ENCODE results near the gene UST. TPM values are rescaled to one million over a fixed set of nuclear protein-coding genes. Genes with fewer than 3 reads are reported as not detected.

UST gene
- total RNA-seq, 1 donor from 2014 or later: 5.2 TPM

DNA sequence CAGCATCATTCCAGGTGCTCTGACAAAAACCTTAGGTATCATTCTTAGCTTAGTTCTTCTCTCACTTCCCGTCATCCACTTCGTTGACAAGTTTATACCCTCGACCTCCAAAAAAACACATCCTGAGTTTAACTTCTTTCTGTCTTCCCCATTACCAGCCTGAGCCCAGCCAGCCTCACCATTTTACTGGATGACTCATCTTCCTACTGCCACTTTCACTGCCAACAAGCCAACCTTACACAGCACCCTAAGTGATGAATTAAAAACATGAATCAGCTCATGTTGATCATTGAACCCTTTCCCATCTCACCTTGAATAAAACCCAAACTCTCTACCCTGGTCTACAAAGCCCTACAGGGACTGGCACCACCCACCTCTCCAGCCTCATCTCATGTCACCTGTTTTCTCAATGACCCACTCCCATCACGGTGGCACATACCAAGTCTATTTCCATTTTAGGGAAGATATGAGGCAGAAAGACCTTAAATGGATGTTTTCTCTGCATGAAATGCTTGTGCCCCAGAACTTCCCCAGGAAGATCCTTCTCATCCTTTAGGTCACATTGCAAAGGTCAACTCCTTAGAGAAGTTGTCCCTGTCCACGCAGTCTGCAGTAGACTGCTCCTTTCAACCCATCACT lies 9.9 kb upstream of the UST start:
- Histone ChIP-seq H3K4me3 (ENCODE audit: low read depth, low read length) (no peak overlapping the region), H3K36me3 (ENCODE audit: control insufficient read depth, insufficient read depth, low read length) (no peaks in the 10 kb centered on the region), H3K27me3 (ENCODE audit: control insufficient read depth, insufficient read depth, low read length) (no peaks in the 10 kb centered on the region)
- TF ChIP-seq, protein P1, sequence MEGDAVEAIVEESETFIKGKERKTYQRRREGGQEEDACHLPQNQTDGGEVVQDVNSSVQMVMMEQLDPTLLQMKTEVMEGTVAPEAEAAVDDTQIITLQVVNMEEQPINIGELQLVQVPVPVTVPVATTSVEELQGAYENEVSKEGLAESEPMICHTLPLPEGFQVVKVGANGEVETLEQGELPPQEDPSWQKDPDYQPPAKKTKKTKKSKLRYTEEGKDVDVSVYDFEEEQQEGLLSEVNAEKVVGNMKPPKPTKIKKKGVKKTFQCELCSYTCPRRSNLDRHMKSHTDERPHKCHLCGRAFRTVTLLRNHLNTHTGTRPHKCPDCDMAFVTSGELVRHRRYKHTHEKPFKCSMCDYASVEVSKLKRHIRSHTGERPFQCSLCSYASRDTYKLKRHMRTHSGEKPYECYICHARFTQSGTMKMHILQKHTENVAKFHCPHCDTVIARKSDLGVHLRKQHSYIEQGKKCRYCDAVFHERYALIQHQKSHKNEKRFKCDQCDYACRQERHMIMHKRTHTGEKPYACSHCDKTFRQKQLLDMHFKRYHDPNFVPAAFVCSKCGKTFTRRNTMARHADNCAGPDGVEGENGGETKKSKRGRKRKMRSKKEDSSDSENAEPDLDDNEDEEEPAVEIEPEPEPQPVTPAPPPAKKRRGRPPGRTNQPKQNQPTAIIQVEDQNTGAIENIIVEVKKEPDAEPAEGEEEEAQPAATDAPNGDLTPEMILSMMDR (IDR thresholded peaks at IDR 0.05; ENCODE audit: insufficient read depth, low read length, poor library complexity, severe bottlenecking): no peak
- no peak for DNase-seq (ENCODE audit: low read depth)

DNA sequence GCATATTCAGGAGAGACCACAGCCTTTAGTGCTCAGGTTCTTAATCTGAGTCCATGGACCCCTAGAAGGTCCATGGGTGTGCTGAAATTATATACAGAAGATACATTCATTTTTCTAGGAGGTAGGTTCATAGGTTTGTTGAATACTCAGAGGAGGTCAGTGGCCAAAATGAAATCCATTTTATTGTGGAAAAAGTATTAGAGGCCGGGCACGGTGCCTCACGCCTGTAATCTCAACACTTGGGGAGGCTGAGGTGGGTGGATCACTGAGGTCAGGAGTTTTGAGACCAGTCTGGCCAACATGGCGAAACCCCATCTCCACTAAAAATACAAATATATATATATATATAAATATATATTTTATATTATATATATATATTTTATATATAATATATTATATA lies 9.0 kb upstream of the UST start:
- Histone ChIP-seq H3K27me3 (ENCODE audit: control insufficient read depth, insufficient read depth, low read length) (no peaks in the 10 kb centered on the region), H3K4me3 (ENCODE audit: low read depth, low read length) (no peak overlapping the region), H3K36me3 (ENCODE audit: control insufficient read depth, insufficient read depth, low read length) (no peaks in the 10 kb centered on the region)
- TF ChIP-seq, protein P1 (IDR thresholded peaks at IDR 0.05; ENCODE audit: insufficient read depth, low read length, poor library complexity, severe bottlenecking): no peak
- no peak for DNase-seq (ENCODE audit: low read depth)

DNA sequence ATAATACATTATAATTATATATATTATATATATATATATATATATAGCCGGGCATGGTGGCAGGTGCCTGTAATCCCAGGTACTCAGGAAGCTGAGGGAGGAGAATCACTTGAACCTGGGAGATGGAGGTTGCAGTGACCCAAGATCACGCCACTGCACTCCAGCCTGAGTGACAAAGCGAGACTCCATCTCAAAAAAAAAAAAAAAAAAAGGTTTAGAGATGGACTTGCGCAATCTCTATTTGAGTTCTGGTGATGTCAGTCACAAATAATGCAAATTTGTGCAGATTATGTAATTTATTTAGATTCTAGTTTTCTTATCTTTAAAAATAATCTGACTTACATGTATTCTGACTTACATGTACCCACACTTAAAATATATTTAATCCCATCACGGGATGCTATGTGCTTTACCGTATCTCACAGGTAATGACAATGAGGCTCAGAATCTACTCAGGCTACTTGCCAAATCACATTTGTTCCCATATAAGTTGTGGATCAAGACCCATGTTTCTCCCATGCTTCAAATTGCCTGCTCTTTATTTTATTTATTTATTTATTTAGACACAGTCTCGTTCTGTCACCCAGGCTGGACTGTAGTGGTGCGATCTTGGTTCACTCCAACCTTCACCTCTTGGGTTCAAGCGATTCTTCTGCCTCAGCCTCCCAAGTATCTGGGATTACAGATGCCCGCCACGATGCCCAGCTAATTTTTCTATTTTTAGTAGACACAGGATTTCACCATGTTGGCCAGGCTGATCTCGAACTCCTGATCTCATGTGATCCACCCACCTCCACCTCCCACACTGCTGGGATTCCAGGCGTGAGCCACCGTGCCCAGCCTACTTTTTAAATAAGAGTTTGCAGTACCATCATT lies 7.6 kb upstream of the UST start:
- Histone ChIP-seq H3K36me3 (ENCODE audit: control insufficient read depth, insufficient read depth, low read length) (no peaks in the 10 kb centered on the region), H3K4me3 (ENCODE audit: low read depth, low read length) (no peak overlapping the region), H3K27me3 (ENCODE audit: control insufficient read depth, insufficient read depth, low read length) (no peaks in the 10 kb centered on the region)
- TF ChIP-seq, protein P1 (IDR thresholded peaks at IDR 0.05; ENCODE audit: insufficient read depth, low read length, poor library complexity, severe bottlenecking): no peak
- DNase-seq (ENCODE audit: low read depth): no peak

DNA sequence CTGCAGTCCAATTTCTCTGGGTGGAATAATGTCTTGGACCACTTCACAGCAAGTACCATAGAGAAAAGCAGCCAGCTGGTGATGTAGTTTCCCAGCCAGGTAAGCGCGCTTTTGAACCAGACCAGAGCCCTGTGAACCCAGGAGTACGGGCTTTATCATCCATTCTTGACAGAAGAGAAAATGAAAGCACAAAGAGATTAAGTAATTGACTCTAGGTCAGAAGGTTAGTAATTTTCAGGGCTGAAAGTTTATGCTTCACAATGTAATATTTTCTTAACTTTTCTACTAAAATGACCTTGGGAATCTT lies 7.1 kb upstream of the UST start:
- TF ChIP-seq, protein P1 (IDR thresholded peaks at IDR 0.05; ENCODE audit: insufficient read depth, low read length, poor library complexity, severe bottlenecking): no peak
- Histone ChIP-seq H3K4me3 (ENCODE audit: low read depth, low read length) (no peak overlapping the region), H3K36me3 (ENCODE audit: control insufficient read depth, insufficient read depth, low read length) (no peaks in the 10 kb centered on the region), H3K27me3 (ENCODE audit: control insufficient read depth, insufficient read depth, low read length) (no peaks in the 10 kb centered on the region)
- DNase-seq (ENCODE audit: low read depth): no peak

DNA sequence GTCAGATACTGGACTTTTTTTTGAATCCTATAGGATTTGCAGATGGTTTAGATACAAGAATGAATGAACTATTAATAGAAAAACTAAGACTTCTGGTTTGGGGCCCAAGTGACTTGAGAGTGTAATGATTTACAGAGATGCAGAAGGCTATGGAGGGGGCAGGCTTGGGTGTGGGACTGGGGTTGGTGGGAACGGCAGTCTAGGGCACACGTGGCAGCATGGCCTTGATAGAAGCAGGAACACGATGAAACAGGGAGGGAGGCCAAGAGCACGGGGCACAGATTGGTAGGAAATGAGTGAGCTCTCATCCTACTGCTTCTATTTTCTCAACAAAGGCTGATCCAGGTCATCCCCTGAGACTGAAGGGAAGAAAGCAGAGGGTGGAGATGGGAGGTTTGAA lies 3.4 kb upstream of the UST start:
- Histone ChIP-seq H3K4me3 (ENCODE audit: low read depth, low read length) (no peak overlapping the region), H3K36me3 (ENCODE audit: control insufficient read depth, insufficient read depth, low read length) (no peaks in the 10 kb centered on the region), H3K27me3 (ENCODE audit: control insufficient read depth, insufficient read depth, low read length) (peaks cover 8% of the 10 kb centered on the region)
- TF ChIP-seq, protein P1 (IDR thresholded peaks at IDR 0.05; ENCODE audit: insufficient read depth, low read length, poor library complexity, severe bottlenecking): no peak
- DNase-seq (ENCODE audit: low read depth): no peak
